Measurements from ENCODE around the gene EFNA2.
A peak's percentile ranks its signal among the peaks of the same experiment; 100 is the strongest.

EFNA2 gene

GRCh38 chr19:1271528-1272422, 13.9 kb upstream of the EFNA2 start:
- TF ChIP-seq CTCF (conservative IDR thresholded peaks at IDR 0.05; ENCODE audit: low read depth, low read length) = no peak
- DNase-seq (ENCODE audit: low read depth) = no peak
- H3K4me3 ChIP-seq (ENCODE audit: low read depth, low read length) = no peak overlapping the region

GRCh38 chr19:1272423-1273262, 13.0 kb upstream of the EFNA2 start:
- no peak for DNase-seq (ENCODE audit: low read depth)
- H3K4me3 ChIP-seq (ENCODE audit: low read depth, low read length) = no peak overlapping the region
- no peak for TF ChIP-seq CTCF (conservative IDR thresholded peaks at IDR 0.05; ENCODE audit: low read depth, low read length)

DNA sequence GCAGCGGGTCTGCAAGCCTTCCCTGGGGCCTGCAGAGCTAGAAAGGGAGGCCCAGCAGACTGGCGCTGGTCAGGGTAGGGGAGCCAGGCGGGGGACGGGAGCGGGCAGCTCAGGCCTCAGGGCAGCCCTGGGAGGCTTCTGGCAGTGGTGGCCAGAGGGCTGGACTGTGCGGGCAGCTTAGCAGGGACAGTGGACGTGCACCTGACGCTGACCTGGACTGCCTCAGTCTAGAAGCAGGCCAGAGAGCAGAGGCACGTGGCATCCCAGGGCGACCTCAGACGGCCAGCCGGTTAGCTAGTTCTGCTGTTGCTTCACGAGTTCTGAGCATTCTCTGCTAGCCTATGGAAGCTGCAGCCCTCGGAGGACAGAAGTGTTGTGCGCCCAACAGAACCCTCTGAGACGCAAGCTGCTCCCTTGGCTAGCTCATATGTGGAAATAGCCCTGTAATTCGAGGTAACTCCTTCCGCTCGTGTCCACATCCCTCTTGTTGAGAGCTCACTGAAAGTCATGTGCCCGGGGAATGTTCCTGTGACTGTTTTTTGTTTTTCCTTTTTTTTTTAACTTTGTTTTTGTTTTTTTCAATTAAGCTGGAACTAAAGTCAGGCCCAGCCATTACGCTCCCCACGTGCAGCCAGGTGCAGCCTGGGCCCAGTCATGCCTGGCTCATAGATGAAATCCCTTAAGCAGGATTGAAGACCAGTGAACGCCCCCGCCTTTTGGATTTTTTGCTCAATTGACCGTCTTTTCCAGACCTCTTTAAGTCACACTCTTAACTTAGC, 12.2 kb upstream of the EFNA2 start:
- DNase-seq (ENCODE audit: low read depth) = no peak
- TF ChIP-seq CTCF (conservative IDR thresholded peaks at IDR 0.05; ENCODE audit: low read depth, low read length) = no peak
- H3K4me3 ChIP-seq (ENCODE audit: low read depth, low read length) = no peak overlapping the region

- no peak for DNase-seq (ENCODE audit: low read depth)
- H3K4me3 ChIP-seq (ENCODE audit: low read depth, low read length) = peak overlapping the region; percentile 66
- TF ChIP-seq CTCF (conservative IDR thresholded peaks at IDR 0.05; ENCODE audit: low read depth, low read length) = no peak
Observed at GRCh38 chr19:1274081-1274851, 11.4 kb upstream of the EFNA2 start.

DNA sequence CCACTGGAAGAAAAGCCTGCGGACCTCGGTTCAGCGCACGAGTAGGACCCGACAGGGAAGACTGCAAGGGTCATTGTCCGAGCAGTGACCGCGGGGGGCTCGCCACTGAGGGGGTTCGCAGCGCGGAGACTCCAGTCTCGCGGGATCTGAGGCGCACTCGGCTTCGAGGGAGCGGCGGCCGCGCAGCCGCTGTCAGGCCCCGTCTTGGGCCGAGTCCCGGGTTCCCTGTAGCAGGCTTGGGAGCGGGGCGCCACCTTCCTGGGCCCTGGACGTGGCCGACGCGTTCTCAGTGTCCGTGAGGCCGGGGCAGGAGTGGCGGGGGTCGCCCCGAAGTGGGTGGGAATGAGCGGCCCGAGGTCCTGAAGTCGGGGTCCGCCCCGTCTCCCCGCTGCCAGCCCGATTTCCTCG, 10.8 kb upstream of the EFNA2 start:
- TF ChIP-seq CTCF (conservative IDR thresholded peaks at IDR 0.05; ENCODE audit: low read depth, low read length) = no peak
- peak overlapping the region; percentile 66 for H3K4me3 ChIP-seq (ENCODE audit: low read depth, low read length)
- no peak for DNase-seq (ENCODE audit: low read depth)
